PC-9 (cell line): ENCODE results near the gene GOLGA3. TPM values are rescaled to one million over a fixed set of nuclear protein-coding genes. Genes with fewer than 3 reads are reported as not detected.

Experiments used
- BruUV-seq: library from RNA; stranded (reverse); fragments of 400-500 nt; replicated peaks from 2 replicates; lab custom pipeline; 2021; lab: Mats Ljungman, UMichigan
- CTCF ChIA-PET: fragments of 300-600 bp; sonication (Branson Sonifier 250); formaldehyde crosslinking; loops from one replicate; lab custom pipeline; 2022; ENCODE audit warnings: antibody characterized with exemption; lab: Charles Lee
- POLR2A ChIA-PET: fragments of 300-600 bp; sonication (Branson Sonifier 250); formaldehyde crosslinking; loops from one replicate; lab custom pipeline; 2022; ENCODE audit warnings: antibody characterized with exemption; ENCODE audit not compliant: unreplicated experiment; lab: Charles Lee
- DNase-seq, 2 experiments: peaks; one replicate each; pipeline versions ENCODE4 v3.0.0 to v3.0.0-alpha.2; 2015 to 2022; ENCODE audit warnings: mixed read lengths in 1 of 2
- H2AFZ ChIP-seq: fragments of 200-600 bp; sonication (generic); 2 replicates; pipeline ENCODE4 v1.8.1; 2017; ENCODE audit warnings: antibody characterized with exemption
- H3F3A ChIP-seq: fragments of 200-600 bp; sonication (generic); 2 replicates; pipeline ENCODE4 v1.8.1; 2017; ENCODE audit warnings: antibody characterized with exemption, mild to moderate bottlenecking, low read depth; ENCODE audit not compliant: insufficient read depth
- H3K27ac ChIP-seq: fragments of 200-600 bp; sonication (generic); 2 replicates; pipeline ENCODE4 v1.6.1; 2016; ENCODE audit warnings: mixed run types
- H3K27me3 ChIP-seq: fragments of 200-600 bp; sonication (generic); 2 replicates; pipeline ENCODE4 v1.6.1; 2016; ENCODE audit warnings: low read depth, mixed run types; ENCODE audit not compliant: insufficient read depth
- H3K36me3 ChIP-seq: fragments of 200-600 bp; sonication (generic); 2 replicates; pipeline ENCODE4 v1.6.1; 2016; ENCODE audit warnings: low read depth, mixed run types
- H3K4me1 ChIP-seq: fragments of 200-600 bp; sonication (generic); replicated peaks from 2 replicates; pipeline ENCODE4 v1.6.1; 2016; ENCODE audit warnings: mixed run types; ENCODE audit not compliant: insufficient read depth
- H3K4me2 ChIP-seq: fragments of 200-600 bp; sonication (generic); 2 replicates; pipeline ENCODE4 v1.6.1; 2017; ENCODE audit warnings: mixed run types
- H3K4me3 ChIP-seq: fragments of 200-600 bp; sonication (generic); 2 replicates; pipeline ENCODE4 v1.6.1; 2016; ENCODE audit warnings: mixed run types
- H3K79me2 ChIP-seq: fragments of 200-600 bp; sonication (generic); 2 replicates; pipeline ENCODE4 v1.6.1; 2017; ENCODE audit warnings: low read depth, mixed run types
- H3K9me2 ChIP-seq: fragments of 200-600 bp; sonication (generic); 2 replicates; pipeline ENCODE4 v1.8.1; 2017; ENCODE audit warnings: mild to moderate bottlenecking; ENCODE audit not compliant: insufficient read depth
- H3K9me3 ChIP-seq: fragments of 200-600 bp; sonication (generic); 2 replicates; pipeline ENCODE4 v1.8.1; 2016; ENCODE audit warnings: low read depth; ENCODE audit not compliant: insufficient read depth
- H4K20me1 ChIP-seq: fragments of 200-600 bp; sonication (generic); 2 replicates; pipeline ENCODE4 v1.8.1; 2017; ENCODE audit not compliant: insufficient read depth
- EZH2 ChIP-seq: fragments of 200-600 bp; sonication (generic); IDR thresholded peaks from 2 replicates; pipeline ENCODE4 v1.8.0; 2017; ENCODE audit warnings: antibody characterized with exemption, low read depth
- intact Hi-C: fragments of 100-400 bp; cut with micrococcal nuclease; formaldehyde crosslinking; loops from one replicate; pipeline ENCODE4 v1.10.0; 2022; ENCODE audit not compliant: unreplicated experiment
- total RNA-seq: library from RNA; stranded (reverse); gene quantifications from 2 replicates; pipeline ENCODE4 v1.2.3, GENCODE V29; 2021
- TF ChIP-seq, protein P1 (sequence below): fragments of 200-600 bp; sonication (generic); conservative IDR thresholded peaks from 2 replicates; pipeline ENCODE4 v1.6.1; 2017; ENCODE audit warnings: mixed run types, antibody characterized with exemption, mild to moderate bottlenecking, moderate library complexity

Gene GOLGA3
- total RNA-seq, 1 experiment from 2014 or later = 69.3 TPM

DNA sequence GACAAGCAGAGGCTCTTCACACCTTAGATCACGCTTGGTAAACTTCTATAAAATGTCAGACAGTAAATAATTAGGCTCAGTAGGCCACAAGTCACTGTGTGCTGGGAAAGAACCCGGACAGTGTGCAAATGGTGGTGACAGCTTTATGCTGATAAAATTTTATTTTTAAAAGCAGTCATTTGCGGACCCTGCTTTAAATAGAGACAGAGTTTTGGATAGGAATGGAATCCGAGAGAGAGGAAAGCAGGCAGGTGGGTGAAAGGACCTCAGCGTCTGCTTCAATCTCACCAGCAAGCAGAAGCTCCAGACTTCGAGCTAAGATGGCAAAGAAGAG lies 88.4 kb downstream of the GOLGA3 start:
- CTCF ChIA-PET = no interaction called here
- no peak overlapping the region for H3K4me3 ChIP-seq

DNA sequence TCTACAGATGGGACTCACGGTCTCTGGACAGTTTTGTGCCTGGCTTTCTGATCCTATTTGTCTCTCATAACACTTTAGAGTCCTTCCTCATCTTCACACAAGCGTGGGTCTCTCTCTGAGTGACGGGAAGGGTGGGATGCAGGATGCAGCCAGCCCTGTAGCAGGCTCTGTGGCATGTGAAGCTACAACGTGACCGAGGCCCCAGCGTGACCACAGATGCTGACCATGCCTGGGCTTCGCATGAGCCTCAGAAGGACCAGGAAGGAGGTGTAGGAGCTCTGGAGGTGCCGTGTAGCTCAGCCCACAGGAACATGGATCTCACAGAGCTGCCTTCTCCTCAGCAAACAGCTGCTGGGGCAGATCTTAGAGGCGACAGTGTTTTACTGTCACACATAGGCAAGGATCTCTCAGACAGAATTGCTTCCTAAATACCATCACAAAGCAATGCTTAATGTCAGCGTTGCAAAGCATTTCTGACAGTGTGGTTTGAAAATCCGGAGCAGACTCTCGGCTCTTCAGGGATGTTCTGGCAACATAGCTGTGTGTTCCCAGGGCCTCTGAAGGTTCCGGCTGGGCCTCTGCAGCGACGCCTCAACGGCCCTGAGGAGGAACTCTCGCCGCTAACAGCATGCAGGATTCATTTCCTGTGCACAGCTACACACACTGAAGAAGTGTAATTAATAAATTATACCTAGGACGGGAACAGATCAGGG lies 88.9 kb downstream of the GOLGA3 start:
- ChIA-PET POLR2A (no interaction called here), CTCF (no interaction called here)
- Histone ChIP-seq H3K4me3 (no peak overlapping the region), H3K79me2 (peaks cover 22% of the 10 kb centered on the region), H3K9me2 (no peaks in the 10 kb centered on the region), H3K27ac (no peak overlapping the region), H3K36me3 (peaks cover 68% of the 10 kb centered on the region), H4K20me1 (peaks cover 48% of the 10 kb centered on the region), H3K27me3 (no peaks in the 10 kb centered on the region), H3K4me1 (no peaks in the 10 kb centered on the region), H3F3A (0 out of 2 replicates have a peak, but pooled peaks cover 11% of the 10 kb centered on the region), H3K9me3 (no peaks in the 10 kb centered on the region), H2AFZ (no peak overlapping the region), H3K4me2 (no peak overlapping the region)
- intact Hi-C loops = no loop called here
- TF ChIP-seq, protein P1, sequence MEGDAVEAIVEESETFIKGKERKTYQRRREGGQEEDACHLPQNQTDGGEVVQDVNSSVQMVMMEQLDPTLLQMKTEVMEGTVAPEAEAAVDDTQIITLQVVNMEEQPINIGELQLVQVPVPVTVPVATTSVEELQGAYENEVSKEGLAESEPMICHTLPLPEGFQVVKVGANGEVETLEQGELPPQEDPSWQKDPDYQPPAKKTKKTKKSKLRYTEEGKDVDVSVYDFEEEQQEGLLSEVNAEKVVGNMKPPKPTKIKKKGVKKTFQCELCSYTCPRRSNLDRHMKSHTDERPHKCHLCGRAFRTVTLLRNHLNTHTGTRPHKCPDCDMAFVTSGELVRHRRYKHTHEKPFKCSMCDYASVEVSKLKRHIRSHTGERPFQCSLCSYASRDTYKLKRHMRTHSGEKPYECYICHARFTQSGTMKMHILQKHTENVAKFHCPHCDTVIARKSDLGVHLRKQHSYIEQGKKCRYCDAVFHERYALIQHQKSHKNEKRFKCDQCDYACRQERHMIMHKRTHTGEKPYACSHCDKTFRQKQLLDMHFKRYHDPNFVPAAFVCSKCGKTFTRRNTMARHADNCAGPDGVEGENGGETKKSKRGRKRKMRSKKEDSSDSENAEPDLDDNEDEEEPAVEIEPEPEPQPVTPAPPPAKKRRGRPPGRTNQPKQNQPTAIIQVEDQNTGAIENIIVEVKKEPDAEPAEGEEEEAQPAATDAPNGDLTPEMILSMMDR = no peak
- TF ChIP-seq EZH2 = no peak
- BruUV-seq = no TSS peak
- no peak for DNase-seq

More for the DNA sequence above, 88.4 kb downstream of the GOLGA3 start:
- no peak overlapping the region for H2AFZ ChIP-seq
- H3K4me1 ChIP-seq = no peaks in the 10 kb centered on the region
- H3K36me3 ChIP-seq = peaks cover 67% of the 10 kb centered on the region
- POLR2A ChIA-PET = no interaction called here
- peaks cover 27% of the 10 kb centered on the region for H3K79me2 ChIP-seq
- H3K27me3 ChIP-seq = no peaks in the 10 kb centered on the region
- no peaks in the 10 kb centered on the region for H3K9me3 ChIP-seq
- TF ChIP-seq EZH2 = no peak
- TF ChIP-seq, protein P1 = no peak
- no peak overlapping the region for H3K4me2 ChIP-seq
- no TSS peak for BruUV-seq
- H3F3A ChIP-seq = 0 out of 2 replicates have a peak, but pooled peaks cover 6% of the 10 kb centered on the region
- peaks cover 50% of the 10 kb centered on the region for H4K20me1 ChIP-seq
- DNase-seq = no peak
- intact Hi-C loops = no loop called here
- H3K27ac ChIP-seq = no peak overlapping the region
- no peaks in the 10 kb centered on the region for H3K9me2 ChIP-seq

DNA sequence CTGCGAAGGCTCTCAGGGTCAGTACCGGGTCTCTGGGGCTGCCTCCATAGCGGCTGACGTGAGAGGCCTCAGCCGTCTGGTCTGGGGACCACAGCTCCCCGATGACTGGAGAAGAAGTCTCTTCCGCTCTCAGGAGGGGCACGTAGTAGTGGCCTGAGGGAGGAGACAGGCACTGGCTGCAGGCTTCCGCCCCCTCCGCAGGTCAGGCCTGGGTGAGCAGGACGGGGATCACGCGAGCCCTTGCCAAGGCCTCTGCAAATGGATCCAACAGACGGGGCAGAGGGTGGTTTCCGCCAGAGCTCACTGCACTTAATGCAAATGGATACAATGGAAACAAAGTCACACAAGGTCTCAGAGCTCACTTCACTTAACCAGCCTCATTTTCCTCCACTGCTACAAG lies 91.8 kb downstream of the GOLGA3 start:
- Histone ChIP-seq H3K79me2 (no peaks in the 10 kb centered on the region; the same call in 1 of the 2 replicates), H3K4me1 (no peaks in the 10 kb centered on the region), H3F3A (peaks cover 18% of the 10 kb centered on the region; the same call in 1 of the 2 replicates), H3K36me3 (peaks cover 58% of the 10 kb centered on the region), H3K4me2 (no peak overlapping the region), H2AFZ (no peak overlapping the region), H3K9me3 (no peaks in the 10 kb centered on the region), H4K20me1 (peaks cover 29% of the 10 kb centered on the region), H3K27me3 (no peaks in the 10 kb centered on the region), H3K9me2 (no peaks in the 10 kb centered on the region), H3K4me3 (no peak overlapping the region), H3K27ac (no peak overlapping the region)
- TF ChIP-seq, protein P1 = no peak
- TF ChIP-seq EZH2 = no peak
- CTCF ChIA-PET = no interaction called here
- intact Hi-C loops = no loop called here
- BruUV-seq = no TSS peak
- POLR2A ChIA-PET = no interaction called here
- DNase-seq = no peak
